ENCODE results near the gene ZNF492.

DNA sequence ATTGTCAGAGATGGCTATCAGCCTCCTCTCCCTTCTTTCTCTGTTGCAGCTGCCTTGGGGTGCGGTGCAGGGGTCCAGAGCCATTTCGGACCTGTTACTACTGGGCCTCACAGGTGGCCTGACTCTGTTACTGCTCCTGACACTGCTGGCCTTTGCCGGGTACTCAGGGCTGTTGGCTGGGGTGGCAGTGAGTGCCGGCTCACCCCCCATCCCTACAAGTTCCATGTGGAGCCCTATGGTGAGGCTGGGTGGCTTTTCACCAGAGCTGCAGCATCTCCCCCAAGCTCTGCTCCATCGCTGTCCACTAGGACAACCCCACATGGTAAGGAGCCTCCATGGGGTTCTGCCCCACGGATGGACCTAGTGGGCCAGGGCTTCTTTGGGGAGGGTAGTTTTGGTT is 13.7 kb upstream of the ZNF492 start:
- TF ChIP-seq, protein P1, sequence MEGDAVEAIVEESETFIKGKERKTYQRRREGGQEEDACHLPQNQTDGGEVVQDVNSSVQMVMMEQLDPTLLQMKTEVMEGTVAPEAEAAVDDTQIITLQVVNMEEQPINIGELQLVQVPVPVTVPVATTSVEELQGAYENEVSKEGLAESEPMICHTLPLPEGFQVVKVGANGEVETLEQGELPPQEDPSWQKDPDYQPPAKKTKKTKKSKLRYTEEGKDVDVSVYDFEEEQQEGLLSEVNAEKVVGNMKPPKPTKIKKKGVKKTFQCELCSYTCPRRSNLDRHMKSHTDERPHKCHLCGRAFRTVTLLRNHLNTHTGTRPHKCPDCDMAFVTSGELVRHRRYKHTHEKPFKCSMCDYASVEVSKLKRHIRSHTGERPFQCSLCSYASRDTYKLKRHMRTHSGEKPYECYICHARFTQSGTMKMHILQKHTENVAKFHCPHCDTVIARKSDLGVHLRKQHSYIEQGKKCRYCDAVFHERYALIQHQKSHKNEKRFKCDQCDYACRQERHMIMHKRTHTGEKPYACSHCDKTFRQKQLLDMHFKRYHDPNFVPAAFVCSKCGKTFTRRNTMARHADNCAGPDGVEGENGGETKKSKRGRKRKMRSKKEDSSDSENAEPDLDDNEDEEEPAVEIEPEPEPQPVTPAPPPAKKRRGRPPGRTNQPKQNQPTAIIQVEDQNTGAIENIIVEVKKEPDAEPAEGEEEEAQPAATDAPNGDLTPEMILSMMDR (IDR thresholded peaks at IDR 0.05): no peak
- no peak for TF ChIP-seq POLR2A (IDR thresholded peaks at IDR 0.05)
- no peak for TF ChIP-seq EP300 (IDR thresholded peaks at IDR 0.05)
